MCF 10A (cell line): ENCODE data around the gene CDK14. TPM values are rescaled to one million over a fixed set of nuclear protein-coding genes. Genes with fewer than 3 reads are reported as not detected.

Experiments
- BruUV-seq: library from RNA; stranded (reverse); fragments of 400-500 nt; replicated peaks from 2 replicates; lab custom pipeline; 2021; lab: Mats Ljungman, UMichigan
- CTCF ChIA-PET: fragments of 300-600 bp; sonication (Branson Sonifier 250); formaldehyde crosslinking; extraction: SDS; loops from one replicate; lab custom pipeline; 2021; ENCODE audit warnings: antibody characterized with exemption, inconsistent platforms; lab: Yijun Ruan, JAX
- POLR2A ChIA-PET: fragments of 300-600, 350-650 bp; sonication (Branson Sonifier 250); formaldehyde crosslinking; extraction: SDS; loops from one replicate; lab custom pipeline; 2020; ENCODE audit warnings: antibody characterized with exemption, inconsistent platforms; lab: Yijun Ruan, JAX
- DNase-seq: peaks from one replicate; pipeline ENCODE4 v3.0.0-alpha.2; 2018; ENCODE audit not compliant: unreplicated experiment
- H3K27ac Mint-ChIP-seq: one replicate; pipeline ENCODE4 v1.8.0; 2022; ENCODE audit warnings: mild to moderate bottlenecking, low read depth, mixed read lengths; ENCODE audit not compliant: unreplicated experiment
- H3K27me3 Mint-ChIP-seq: one replicate; pipeline ENCODE4 v1.8.0; 2022; ENCODE audit warnings: mixed read lengths; ENCODE audit not compliant: insufficient read depth, unreplicated experiment
- H3K36me3 Mint-ChIP-seq: one replicate; pipeline ENCODE4 v1.8.0; 2022; ENCODE audit warnings: mild to moderate bottlenecking, moderate library complexity, mixed read lengths; ENCODE audit not compliant: insufficient read depth, unreplicated experiment
- H3K4me1 Mint-ChIP-seq: one replicate; pipeline ENCODE4 v1.8.0; 2022; ENCODE audit warnings: mixed read lengths; ENCODE audit not compliant: insufficient read depth, unreplicated experiment
- H3K4me3 Mint-ChIP-seq: one replicate; pipeline ENCODE4 v1.8.0; 2022; ENCODE audit warnings: mild to moderate bottlenecking, moderate library complexity, mixed read lengths; ENCODE audit not compliant: unreplicated experiment
- H3K9me3 Mint-ChIP-seq: one replicate; pipeline ENCODE4 v1.8.0; 2022; ENCODE audit warnings: mixed read lengths; ENCODE audit not compliant: unreplicated experiment
- intact Hi-C: fragments of 100-400 bp; cut with micrococcal nuclease; formaldehyde crosslinking; loops from 2 replicates; pipeline ENCODE4 v1.14.1; 2022
- total RNA-seq: library from RNA; stranded (reverse); gene quantifications from 2 replicates; pipeline ENCODE4 v1.2.3, GENCODE V29; 2022
- TF ChIP-seq, protein P1 (sequence below): fragments of 200-600 bp; IDR thresholded peaks from one replicate; pipeline ENCODE4 v1.8.0; 2022; ENCODE audit warnings: antibody characterized with exemption, mild to moderate bottlenecking; ENCODE audit not compliant: unreplicated experiment

CDK14 gene
- total RNA-seq, 1 experiment from 2014 or later: 32.0 TPM

DNA sequence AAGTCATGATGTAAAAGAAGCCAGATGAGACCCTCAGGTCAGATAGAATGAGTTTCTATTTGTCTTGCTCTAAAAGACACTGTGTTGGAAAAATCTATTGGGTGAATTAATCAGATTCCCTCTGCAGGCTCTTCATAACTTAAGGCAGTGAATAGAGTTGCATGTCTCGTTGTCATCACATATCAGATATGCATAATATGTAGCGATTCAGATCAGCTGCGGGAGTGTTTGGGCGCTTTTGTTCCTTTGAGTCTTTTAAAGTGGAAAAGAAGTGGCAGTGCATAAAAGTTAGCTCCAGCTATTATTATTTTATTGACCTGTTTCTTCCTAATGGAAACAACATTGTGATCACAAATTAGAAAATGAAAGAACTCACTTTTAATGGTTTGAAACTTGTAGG lies 84.4 kb downstream of the CDK14 start:
- Mint-ChIP-seq H3K9me3 (no peaks in the 10 kb centered on the region), H3K4me1 (peaks cover 20% of the 10 kb centered on the region), H3K27ac (no peak overlapping the region), H3K4me3 (no peak overlapping the region), H3K27me3 (no peaks in the 10 kb centered on the region), H3K36me3 (no peaks in the 10 kb centered on the region)
- no peak for DNase-seq
- ChIA-PET CTCF (no interaction called here), POLR2A (no interaction called here)
- TF ChIP-seq, protein P1, sequence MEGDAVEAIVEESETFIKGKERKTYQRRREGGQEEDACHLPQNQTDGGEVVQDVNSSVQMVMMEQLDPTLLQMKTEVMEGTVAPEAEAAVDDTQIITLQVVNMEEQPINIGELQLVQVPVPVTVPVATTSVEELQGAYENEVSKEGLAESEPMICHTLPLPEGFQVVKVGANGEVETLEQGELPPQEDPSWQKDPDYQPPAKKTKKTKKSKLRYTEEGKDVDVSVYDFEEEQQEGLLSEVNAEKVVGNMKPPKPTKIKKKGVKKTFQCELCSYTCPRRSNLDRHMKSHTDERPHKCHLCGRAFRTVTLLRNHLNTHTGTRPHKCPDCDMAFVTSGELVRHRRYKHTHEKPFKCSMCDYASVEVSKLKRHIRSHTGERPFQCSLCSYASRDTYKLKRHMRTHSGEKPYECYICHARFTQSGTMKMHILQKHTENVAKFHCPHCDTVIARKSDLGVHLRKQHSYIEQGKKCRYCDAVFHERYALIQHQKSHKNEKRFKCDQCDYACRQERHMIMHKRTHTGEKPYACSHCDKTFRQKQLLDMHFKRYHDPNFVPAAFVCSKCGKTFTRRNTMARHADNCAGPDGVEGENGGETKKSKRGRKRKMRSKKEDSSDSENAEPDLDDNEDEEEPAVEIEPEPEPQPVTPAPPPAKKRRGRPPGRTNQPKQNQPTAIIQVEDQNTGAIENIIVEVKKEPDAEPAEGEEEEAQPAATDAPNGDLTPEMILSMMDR: no peak
- BruUV-seq: no TSS peak
- intact Hi-C loops: no loop called here

DNA sequence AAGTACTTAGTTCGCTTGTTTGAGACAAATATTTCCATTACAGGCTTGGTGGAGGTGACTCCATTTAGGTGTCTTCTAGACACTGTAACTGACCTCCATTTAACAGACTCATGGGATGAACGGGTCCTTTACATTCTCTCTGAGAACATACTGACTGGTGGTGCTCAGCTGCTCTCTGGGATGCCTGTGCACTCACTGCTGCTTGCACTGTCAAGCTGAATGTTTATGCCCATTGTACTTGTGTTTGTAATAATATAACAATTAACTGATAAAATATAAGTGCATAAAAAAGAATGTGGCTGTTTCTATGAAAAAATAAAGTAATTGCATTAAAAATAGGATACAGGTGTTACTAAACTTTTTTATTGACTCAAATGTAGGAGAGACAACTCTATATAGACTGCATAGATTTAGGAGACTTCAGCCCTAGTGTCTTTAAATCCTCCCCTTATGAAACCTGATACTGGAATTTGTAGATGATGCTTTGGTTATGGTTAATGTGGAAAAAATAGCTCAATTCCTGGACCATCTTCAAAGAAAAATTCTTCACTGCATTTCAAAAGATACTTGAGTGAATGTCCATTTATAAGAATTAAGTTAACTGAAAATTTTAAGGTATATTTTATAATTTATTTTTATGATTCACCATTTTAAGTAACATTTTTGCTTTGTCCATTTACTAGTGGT lies 85.4 kb downstream of the CDK14 start:
- Mint-ChIP-seq H3K27me3 (no peaks in the 10 kb centered on the region), H3K4me1 (peaks cover 20% of the 10 kb centered on the region), H3K27ac (no peak overlapping the region), H3K9me3 (no peaks in the 10 kb centered on the region), H3K36me3 (no peaks in the 10 kb centered on the region), H3K4me3 (no peak overlapping the region)
- intact Hi-C loops: no loop called here
- BruUV-seq: no TSS peak
- CTCF ChIA-PET: interaction anchor here (1.0 kb wide), 1 partner anchor 11 kb away, joined by 3 read pairs; no protein-coding TSS in a partner anchor
- TF ChIP-seq, protein P1: no peak
- no peak for DNase-seq
- POLR2A ChIA-PET: interaction anchor here (1.1 kb wide), 1 partner anchor 9 kb away, joined by 4 read pairs; no protein-coding TSS in a partner anchor

DNA sequence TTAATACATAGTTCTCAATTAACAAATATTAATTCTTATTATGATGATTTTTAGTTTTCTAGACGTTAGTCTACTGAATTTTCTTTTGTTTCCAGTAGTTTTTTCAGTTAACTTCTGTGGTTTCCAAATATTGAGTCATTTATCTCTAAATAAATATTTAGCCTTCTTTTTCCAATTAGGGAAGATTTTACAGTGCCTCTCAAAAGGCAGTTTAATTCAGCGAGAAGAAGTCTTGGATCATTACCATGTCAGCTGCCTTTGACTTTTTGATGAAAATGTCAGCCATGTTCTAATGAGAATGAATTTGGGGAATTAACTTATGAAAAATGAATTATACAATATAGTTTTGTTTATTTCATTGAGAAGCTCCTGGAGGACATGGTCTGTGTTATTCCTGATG lies 90.0 kb downstream of the CDK14 start:
- ChIA-PET POLR2A (no interaction called here), CTCF (interaction anchor here (0.6 kb wide), 1 partner anchor 350 kb away, joined by 5 read pairs; no protein-coding TSS in a partner anchor)
- no peaks in the 10 kb centered on the region for H3K9me3 Mint-ChIP-seq
- no peaks in the 10 kb centered on the region for H3K36me3 Mint-ChIP-seq
- H3K4me1 Mint-ChIP-seq: peaks cover 14% of the 10 kb centered on the region
- intact Hi-C loops: no loop called here
- no peak overlapping the region for H3K27ac Mint-ChIP-seq
- TF ChIP-seq, protein P1: no peak
- no peak overlapping the region for H3K4me3 Mint-ChIP-seq
- H3K27me3 Mint-ChIP-seq: no peaks in the 10 kb centered on the region
- no peak for DNase-seq
- BruUV-seq: no TSS peak

DNA sequence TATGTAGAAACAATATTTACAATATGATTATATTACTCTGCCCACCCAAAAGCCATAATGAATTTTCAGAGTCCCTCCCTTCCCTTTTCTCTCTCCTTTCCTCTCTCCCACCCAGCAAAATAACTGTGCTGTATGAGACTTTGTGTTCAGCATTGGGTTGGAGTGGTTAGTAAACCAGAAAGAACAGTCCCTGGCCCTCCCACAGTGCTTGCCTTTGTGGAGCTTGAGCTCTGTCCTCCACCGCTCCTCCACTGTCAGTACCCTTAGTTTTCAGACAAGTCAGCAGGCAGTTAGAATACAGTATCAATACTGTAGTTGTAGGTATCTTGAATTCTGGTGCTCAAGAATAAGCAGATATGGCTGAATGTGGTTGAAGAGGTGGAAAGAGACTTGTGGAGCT lies 92.7 kb downstream of the CDK14 start:
- no peak overlapping the region for H3K4me3 Mint-ChIP-seq
- H3K27me3 Mint-ChIP-seq: no peaks in the 10 kb centered on the region
- ChIA-PET POLR2A (interaction anchor here (0.7 kb wide), 1 partner anchor 1331 kb away, joined by 5 read pairs; no protein-coding TSS in a partner anchor), CTCF (interaction anchor here (0.7 kb wide), 1 partner anchor 343 kb away, joined by 3 read pairs; no protein-coding TSS in a partner anchor)
- TF ChIP-seq, protein P1: no peak
- no peak overlapping the region for H3K27ac Mint-ChIP-seq
- H3K9me3 Mint-ChIP-seq: no peaks in the 10 kb centered on the region
- no peaks in the 10 kb centered on the region for H3K36me3 Mint-ChIP-seq
- BruUV-seq: no TSS peak
- intact Hi-C loops: no loop called here
- H3K4me1 Mint-ChIP-seq: peaks cover 17% of the 10 kb centered on the region
- DNase-seq: no peak
